RWPE2 (cell line): ENCODE data around the gene MYH15.

Experiments used
- ATAC-seq: fragments of 200-7000 bp; cut with Tn5 transposase; 3 replicates; pipeline ENCODE4 v1.9.1; 2021; ENCODE audit warnings: low read depth
- DNase-seq: peaks from one replicate; pipeline ENCODE4 v3.0.0-alpha.2; 2020; ENCODE audit warnings: low spot score
- H3K27ac ChIP-seq: fragments of 450-650 bp; 2 replicates; pipeline ENCODE4 v1.5.1; 2017; ENCODE audit warnings: mild to moderate bottlenecking; ENCODE audit not compliant: poor library complexity, severe bottlenecking
- H3K27me3 ChIP-seq: fragments of 250-450 bp; sonication (Bioruptor Pico); 2 replicates; pipeline ENCODE4 v1.5.1; 2021; ENCODE audit warnings: mild to moderate bottlenecking, moderate library complexity; ENCODE audit not compliant: insufficient read depth, poor library complexity, severe bottlenecking
- H3K36me3 ChIP-seq: fragments of 250-450 bp; sonication (Bioruptor Pico); 2 replicates; pipeline ENCODE4 v1.5.1; 2020; ENCODE audit warnings: low read depth, mild to moderate bottlenecking, moderate library complexity
- H3K4me1 ChIP-seq: fragments of 250-450 bp; sonication (Bioruptor Pico); 2 replicates; pipeline ENCODE4 v1.5.1; 2021; ENCODE audit warnings: mild to moderate bottlenecking, moderate library complexity; ENCODE audit not compliant: insufficient read depth, poor library complexity, severe bottlenecking
- H3K4me3 ChIP-seq: fragments of 250-450 bp; sonication (Bioruptor Pico); 2 replicates; pipeline ENCODE4 v1.5.1; 2021; ENCODE audit warnings: mild to moderate bottlenecking, moderate library complexity; ENCODE audit not compliant: severe bottlenecking
- H3K9me3 ChIP-seq: fragments of 250-450 bp; sonication (Bioruptor Pico); 2 replicates; pipeline ENCODE4 v1.5.1; 2021; ENCODE audit warnings: mild to moderate bottlenecking, moderate library complexity; ENCODE audit not compliant: severe bottlenecking
- CTCF ChIP-seq: fragments of 450-650 bp; IDR thresholded peaks from one replicate; pipeline ENCODE4 v1.5.1; 2017; ENCODE audit warnings: mild to moderate bottlenecking, moderate library complexity; ENCODE audit not compliant: poor library complexity, severe bottlenecking

Gene MYH15

GRCh38 chr3:108462899-108463298, 47.5 kb downstream of the MYH15 start:
- no peak for TF ChIP-seq CTCF
- Histone ChIP-seq H3K4me1 (no peaks in the 10 kb centered on the region), H3K9me3 (no peaks in the 10 kb centered on the region), H3K36me3 (no peaks in the 10 kb centered on the region), H3K27ac (no peak overlapping the region), H3K27me3 (no peaks in the 10 kb centered on the region), H3K4me3 (no peak overlapping the region)
- DNase-seq (no peak), ATAC-seq (no peak)

DNA sequence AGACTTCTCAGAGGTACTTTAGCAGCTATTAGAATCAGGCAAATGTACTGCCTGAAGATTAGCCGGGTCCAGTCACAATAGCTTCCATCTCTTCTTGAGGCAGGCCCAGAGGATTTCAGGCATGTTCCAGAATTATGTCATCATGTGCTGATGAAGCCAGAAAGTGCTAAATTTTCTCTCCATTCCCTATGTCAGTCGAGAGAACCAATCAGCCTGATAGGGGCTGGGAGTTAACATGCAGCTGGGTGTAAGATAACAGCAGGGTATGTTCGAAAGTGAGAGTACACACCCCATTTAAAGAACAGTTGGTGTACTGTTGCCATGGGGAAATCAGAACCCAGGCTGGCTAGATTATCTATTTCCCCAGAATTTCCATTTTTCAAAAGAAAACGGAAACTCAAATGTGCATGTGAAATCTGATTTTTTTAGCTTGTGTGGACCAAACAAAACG, 48.7 kb downstream of the MYH15 start:
- DNase-seq, result no peak

DNA sequence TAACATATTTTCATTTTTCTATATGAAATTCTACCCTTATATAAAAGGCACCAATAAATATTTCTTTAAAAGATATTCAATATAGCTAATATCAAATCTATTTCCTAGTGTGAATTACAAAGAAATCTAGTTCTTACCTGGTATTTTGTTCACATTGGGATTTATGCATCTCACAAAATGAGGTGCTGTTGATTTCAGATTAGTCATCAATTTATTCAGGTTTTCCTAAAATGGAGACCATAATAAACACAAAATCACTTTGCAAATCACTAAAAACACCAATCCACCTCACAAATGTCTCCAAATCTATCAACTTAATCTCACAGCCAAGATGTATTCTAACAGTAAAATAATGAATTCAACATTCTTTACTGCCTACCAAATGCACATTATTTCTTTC, 51.2 kb downstream of the MYH15 start:
- no peak for TF ChIP-seq CTCF
- no peak overlapping the region for H3K4me3 ChIP-seq
- ATAC-seq (no peak), DNase-seq (no peak)
- no peaks in the 10 kb centered on the region for H3K9me3 ChIP-seq
- H3K27me3 ChIP-seq, result no peaks in the 10 kb centered on the region
- H3K36me3 ChIP-seq, result no peaks in the 10 kb centered on the region
- no peak overlapping the region for H3K27ac ChIP-seq
- H3K4me1 ChIP-seq, result no peaks in the 10 kb centered on the region

More for the DNA sequence above, 48.7 kb downstream of the MYH15 start:
- no peak overlapping the region for H3K27ac ChIP-seq
- no peaks in the 10 kb centered on the region for H3K9me3 ChIP-seq
- no peak overlapping the region for H3K4me3 ChIP-seq
- H3K36me3 ChIP-seq, result no peaks in the 10 kb centered on the region
- ATAC-seq, result no peak
- H3K4me1 ChIP-seq, result no peaks in the 10 kb centered on the region
- no peaks in the 10 kb centered on the region for H3K27me3 ChIP-seq
- TF ChIP-seq CTCF, result no peak

DNA sequence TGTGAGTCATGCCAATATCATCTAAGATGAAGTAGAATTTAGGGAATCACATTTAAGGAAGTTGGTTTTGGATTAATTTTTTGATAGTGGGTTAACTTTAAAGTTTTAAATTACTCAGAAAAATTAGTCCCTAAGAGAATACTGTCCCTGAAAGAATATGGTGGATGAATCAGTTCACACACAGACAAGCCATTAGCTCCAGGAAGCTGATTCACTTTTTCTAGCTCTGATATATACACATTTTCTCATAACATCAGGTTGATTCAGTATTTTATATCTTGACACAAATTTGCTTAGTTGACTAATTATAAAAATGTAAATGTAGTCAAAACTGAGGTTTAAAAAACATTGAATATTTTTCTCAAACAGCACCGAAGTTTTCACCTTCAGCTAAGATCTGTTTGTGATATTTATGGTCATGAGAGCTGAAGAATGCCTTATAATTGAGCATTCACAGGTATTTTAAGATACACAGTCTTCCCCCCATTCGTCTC, 55.1 kb downstream of the MYH15 start:
- no peaks in the 10 kb centered on the region for H3K36me3 ChIP-seq
- no peak overlapping the region for H3K27ac ChIP-seq
- no peaks in the 10 kb centered on the region for H3K27me3 ChIP-seq
- DNase-seq, result no peak
- TF ChIP-seq CTCF, result no peak
- H3K9me3 ChIP-seq, result no peaks in the 10 kb centered on the region
- H3K4me1 ChIP-seq, result no peaks in the 10 kb centered on the region
- no peak for ATAC-seq
- H3K4me3 ChIP-seq, result no peak overlapping the region

- Histone ChIP-seq H3K27ac (no peak overlapping the region), H3K36me3 (no peaks in the 10 kb centered on the region), H3K9me3 (no peaks in the 10 kb centered on the region), H3K4me3 (no peak overlapping the region), H3K27me3 (no peaks in the 10 kb centered on the region), H3K4me1 (no peaks in the 10 kb centered on the region)
- TF ChIP-seq CTCF, result no peak
- ATAC-seq (no peak), DNase-seq (no peak)
Observed at GRCh38 chr3:108453565-108453964, 56.8 kb downstream of the MYH15 start.
